GM18861 (cell line): ENCODE results near the gene HDHD2.
A peak's percentile ranks its signal among the peaks of the same experiment; 100 is the strongest.
"Not testable (repeated sequence)": the region's sequence is repeated elsewhere in the genome, so short reads cannot be mapped to it uniquely, and the experiment has no call there.

Experiments used
- ATAC-seq: cut with Tn5 transposase; IDR thresholded peaks from one replicate; pipeline ENCODE4 v1.9.1; 2021; ENCODE audit not compliant: unreplicated experiment

HDHD2 gene

GRCh38 chr18:47150029-47150823, at the start of gene HDHD2:
Gene HDHD2 (minus strand): TSS chr18:47150500. CDS start chr18:47136439, 14,061 bp downstream.
- ATAC-seq, result peak; percentile 88

- ATAC-seq, result not testable (repeated sequence)
Observed at GRCh38 chr18:47195961-47196360, 45.7 kb upstream of the HDHD2 start.

- no peak for ATAC-seq
Observed at GRCh38 chr18:47191961-47192360, 41.7 kb upstream of the HDHD2 start.

- ATAC-seq, result no peak
Observed at GRCh38 chr18:47187721-47188120, 37.4 kb upstream of the HDHD2 start.

- ATAC-seq, result no peak
Observed at GRCh38 chr18:47184419-47185050, 34.2 kb upstream of the HDHD2 start.

- ATAC-seq, result not testable (repeated sequence)
Observed at GRCh38 chr18:47182156-47182555, 31.9 kb upstream of the HDHD2 start.

- no peak for ATAC-seq
Observed at GRCh38 chr18:47180765-47181164, 30.5 kb upstream of the HDHD2 start.

- no peak for ATAC-seq
Observed at GRCh38 chr18:47179520-47179919, 29.2 kb upstream of the HDHD2 start.

GRCh38 chr18:47175898-47176575, 25.7 kb upstream of the HDHD2 start, which contains the start of gene IER3IP1:
Gene IER3IP1 (minus strand): TSS chr18:47176364. CDS start chr18:47176277, 87 bp downstream.
- peak; percentile 71 for ATAC-seq

- no peak for ATAC-seq
Observed at GRCh38 chr18:47175283-47175897, 25.1 kb upstream of the HDHD2 start.

- no peak for ATAC-seq
Observed at GRCh38 chr18:47174545-47175116, 24.3 kb upstream of the HDHD2 start.

GRCh38 chr18:47172476-47172875, 22.2 kb upstream of the HDHD2 start:
- ATAC-seq, result no peak

- no peak for ATAC-seq
Observed at GRCh38 chr18:47168913-47169312, 18.6 kb upstream of the HDHD2 start.

- ATAC-seq, result no peak
Observed at GRCh38 chr18:47168509-47168908, 18.2 kb upstream of the HDHD2 start.

GRCh38 chr18:47166294-47166693, 16.0 kb upstream of the HDHD2 start:
- ATAC-seq, result no peak

GRCh38 chr18:47163241-47163640, 12.9 kb upstream of the HDHD2 start:
- ATAC-seq, result peak; percentile 77

GRCh38 chr18:47160256-47160655, 10.0 kb upstream of the HDHD2 start:
- ATAC-seq, result no peak

GRCh38 chr18:47158404-47158803, 8.1 kb upstream of the HDHD2 start:
- not testable (repeated sequence) for ATAC-seq

GRCh38 chr18:47151439-47151838, 1.1 kb upstream of the HDHD2 start:
- no peak for ATAC-seq

- ATAC-seq, result no peak
Observed at GRCh38 chr18:47150824-47151366, 595 bp upstream of the HDHD2 start.
